Fibroblast of villous mesenchyme (primary cell): ENCODE results near the gene CLCN4. TPM values are rescaled to one million over a fixed set of nuclear protein-coding genes. Genes with fewer than 3 reads are reported as not detected.
A peak's percentile ranks its signal among the peaks of the same experiment; 100 is the strongest.

Source experiments
- DNase-seq: peaks from one replicate; pipeline ENCODE4 v3.0.0-alpha.2; 2010; ENCODE audit warnings: low read depth
- H3K4me3 ChIP-seq: 2 replicates; pipeline ENCODE4 v1.5.1; 2011; ENCODE audit warnings: low read depth, mild to moderate bottlenecking, low read length
- total RNA-seq: library from RNA; depleted of rRNA; stranded (reverse); fragments of >200 nt; gene quantifications from 2 replicates; pipeline ENCODE4 v1.2.3, GENCODE V29; 2012
- TF ChIP-seq, protein P1 (sequence below): IDR thresholded peaks from 2 replicates; pipeline ENCODE4 v1.5.1; 2012; ENCODE audit warnings: low read depth, mild to moderate bottlenecking, low read length; ENCODE audit not compliant: insufficient read depth

CLCN4 gene
- total RNA-seq, 1 donor = 1.3 TPM

DNA sequence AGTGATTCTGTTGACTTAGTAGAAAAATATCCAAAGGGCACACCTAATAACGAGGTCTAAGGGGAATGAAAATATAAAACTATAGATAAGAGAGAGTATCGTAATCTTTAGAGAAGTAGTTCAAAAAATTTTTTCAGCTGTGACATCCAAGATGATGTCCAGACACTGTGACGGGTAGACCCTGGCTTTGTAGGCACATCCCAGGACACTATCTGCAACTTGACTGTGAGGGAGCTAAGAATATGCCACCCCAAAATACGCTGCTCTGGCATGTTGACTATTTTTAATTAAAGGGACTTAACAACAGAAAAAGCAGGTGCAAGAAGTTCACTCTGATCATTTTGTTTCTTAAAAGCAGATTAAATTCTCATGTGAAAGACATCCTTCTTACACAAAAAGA, 89.5 kb downstream of the CLCN4 start:
- no peak overlapping the region for H3K4me3 ChIP-seq
- no peak for DNase-seq
- TF ChIP-seq, protein P1, sequence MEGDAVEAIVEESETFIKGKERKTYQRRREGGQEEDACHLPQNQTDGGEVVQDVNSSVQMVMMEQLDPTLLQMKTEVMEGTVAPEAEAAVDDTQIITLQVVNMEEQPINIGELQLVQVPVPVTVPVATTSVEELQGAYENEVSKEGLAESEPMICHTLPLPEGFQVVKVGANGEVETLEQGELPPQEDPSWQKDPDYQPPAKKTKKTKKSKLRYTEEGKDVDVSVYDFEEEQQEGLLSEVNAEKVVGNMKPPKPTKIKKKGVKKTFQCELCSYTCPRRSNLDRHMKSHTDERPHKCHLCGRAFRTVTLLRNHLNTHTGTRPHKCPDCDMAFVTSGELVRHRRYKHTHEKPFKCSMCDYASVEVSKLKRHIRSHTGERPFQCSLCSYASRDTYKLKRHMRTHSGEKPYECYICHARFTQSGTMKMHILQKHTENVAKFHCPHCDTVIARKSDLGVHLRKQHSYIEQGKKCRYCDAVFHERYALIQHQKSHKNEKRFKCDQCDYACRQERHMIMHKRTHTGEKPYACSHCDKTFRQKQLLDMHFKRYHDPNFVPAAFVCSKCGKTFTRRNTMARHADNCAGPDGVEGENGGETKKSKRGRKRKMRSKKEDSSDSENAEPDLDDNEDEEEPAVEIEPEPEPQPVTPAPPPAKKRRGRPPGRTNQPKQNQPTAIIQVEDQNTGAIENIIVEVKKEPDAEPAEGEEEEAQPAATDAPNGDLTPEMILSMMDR = no peak

DNA sequence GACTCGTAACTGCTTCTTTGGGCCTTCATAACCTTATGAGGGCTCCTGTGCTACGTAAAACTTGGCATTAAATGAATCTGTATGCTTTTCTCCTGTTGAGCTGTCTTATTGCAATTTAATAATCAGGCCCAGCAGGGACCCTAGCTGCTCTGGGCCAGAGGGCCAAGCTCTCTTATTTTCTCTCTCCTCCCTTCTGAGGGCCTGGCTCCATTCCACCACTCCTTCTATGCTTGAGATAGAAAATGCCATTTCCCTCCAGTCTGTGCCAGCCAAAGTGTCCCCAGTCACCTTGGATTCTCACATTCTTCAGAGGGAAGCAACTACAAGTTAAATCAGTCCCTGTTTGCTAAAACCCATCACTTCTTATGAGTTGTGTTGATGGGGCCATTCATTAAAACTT, 90.1 kb downstream of the CLCN4 start:
- no peak for DNase-seq
- TF ChIP-seq, protein P1 = no peak
- H3K4me3 ChIP-seq = no peak overlapping the region

DNA sequence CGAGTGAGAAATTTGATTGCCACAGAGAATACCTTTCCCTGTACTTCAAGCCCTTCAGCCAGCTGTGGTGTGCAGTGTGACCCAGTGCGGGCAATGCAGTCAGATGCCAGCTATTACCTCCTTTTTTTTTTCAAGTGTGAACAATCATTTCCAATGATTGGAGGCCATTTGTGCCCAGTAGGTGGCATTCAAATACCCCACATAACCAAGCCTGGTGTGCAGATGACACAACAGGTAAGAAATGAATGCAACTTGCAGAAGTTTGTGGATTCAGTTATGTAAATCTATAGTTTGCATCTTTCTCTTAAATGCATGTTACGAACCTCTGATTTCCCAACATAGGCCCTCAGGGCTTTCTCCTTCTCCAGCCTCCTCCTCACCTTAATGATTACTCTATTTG, 98.0 kb downstream of the CLCN4 start:
- no peak overlapping the region for H3K4me3 ChIP-seq
- no peak for DNase-seq
- TF ChIP-seq, protein P1 = no peak

DNA sequence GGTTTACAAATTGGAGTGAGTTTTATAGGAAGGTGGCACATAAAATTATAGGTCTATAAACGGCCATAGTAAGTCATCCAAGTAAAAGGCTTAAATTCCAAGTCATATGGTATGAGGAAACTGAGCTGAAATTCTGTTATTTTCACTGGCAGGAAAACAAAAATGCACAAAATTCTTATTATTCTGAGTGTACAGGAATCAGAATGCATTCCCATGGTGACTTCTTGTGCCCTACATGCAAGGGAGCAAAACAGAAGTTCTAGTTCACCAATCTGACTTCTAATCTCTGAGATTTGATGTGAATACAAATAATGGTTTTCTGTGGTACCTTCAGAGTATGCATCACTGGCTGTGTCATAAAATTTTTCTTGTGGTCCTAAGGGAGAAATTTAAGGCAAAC, 102.9 kb downstream of the CLCN4 start:
- TF ChIP-seq, protein P1 = no peak
- DNase-seq = peak; percentile 4
- H3K4me3 ChIP-seq = no peak overlapping the region

DNA sequence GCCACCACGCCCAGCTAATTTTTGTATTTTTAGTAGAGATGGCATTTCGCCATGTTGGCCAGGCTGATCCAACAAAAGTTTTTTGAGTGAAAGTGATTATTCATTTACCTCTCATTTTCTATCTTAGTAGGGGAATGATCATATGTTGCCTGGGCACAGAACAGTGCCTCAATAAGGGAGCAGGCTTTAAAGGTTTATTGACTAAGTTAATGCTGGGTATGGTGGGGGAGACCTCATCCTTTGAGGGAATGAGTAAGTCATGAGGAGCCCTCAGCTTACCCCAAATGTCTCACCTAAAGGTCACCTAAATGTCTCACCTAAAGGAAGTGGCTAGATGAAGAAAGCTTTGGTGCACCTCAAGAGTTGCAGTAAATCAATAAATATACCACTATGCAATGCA, 109.0 kb downstream of the CLCN4 start:
- H3K4me3 ChIP-seq = no peak overlapping the region
- TF ChIP-seq, protein P1 = no peak
- no peak for DNase-seq

DNA sequence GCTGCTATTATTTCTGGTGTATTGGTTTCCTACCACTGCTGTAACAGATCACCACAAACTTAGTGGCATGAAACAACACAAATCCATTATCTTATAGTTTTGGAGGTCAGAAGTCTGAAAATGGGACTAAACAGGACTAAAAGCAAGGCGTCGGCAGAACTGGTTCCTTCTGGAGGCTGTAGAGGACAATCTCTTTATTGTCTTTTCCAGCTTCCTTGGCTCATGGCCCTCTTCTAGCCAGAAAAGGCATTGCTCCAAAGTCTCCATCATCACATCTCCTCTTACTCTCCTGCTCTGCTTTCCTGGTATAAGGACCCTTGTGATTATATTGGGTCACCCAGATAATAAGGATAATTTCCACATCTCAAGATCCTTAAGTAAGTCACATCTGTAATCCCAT, 121.9 kb downstream of the CLCN4 start:
- TF ChIP-seq, protein P1 = no peak
- no peak for DNase-seq
- H3K4me3 ChIP-seq = no peak overlapping the region

DNA sequence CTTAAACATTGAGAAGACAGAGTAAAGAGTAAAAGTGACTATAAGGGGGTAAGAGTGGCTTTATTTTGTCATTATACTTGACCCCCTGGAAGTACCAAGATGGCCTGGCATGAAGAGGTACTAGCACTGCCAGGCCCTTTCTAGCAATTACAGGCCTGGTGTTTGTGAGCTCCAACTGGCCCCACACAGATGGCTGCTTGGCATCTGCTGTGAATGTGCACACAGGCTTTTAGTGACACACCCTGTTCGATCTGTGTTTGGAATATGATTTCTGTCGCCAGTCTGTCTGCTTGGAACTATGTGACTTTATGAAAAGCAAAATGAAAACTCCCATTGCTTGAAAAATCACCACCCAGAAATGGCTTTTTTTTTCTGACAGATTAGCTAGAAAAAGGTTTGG, 123.3 kb downstream of the CLCN4 start:
- TF ChIP-seq, protein P1 = no peak
- DNase-seq = no peak
- no peak overlapping the region for H3K4me3 ChIP-seq
